Measurements from ENCODE around the gene ARSB.

ARSB gene

DNA sequence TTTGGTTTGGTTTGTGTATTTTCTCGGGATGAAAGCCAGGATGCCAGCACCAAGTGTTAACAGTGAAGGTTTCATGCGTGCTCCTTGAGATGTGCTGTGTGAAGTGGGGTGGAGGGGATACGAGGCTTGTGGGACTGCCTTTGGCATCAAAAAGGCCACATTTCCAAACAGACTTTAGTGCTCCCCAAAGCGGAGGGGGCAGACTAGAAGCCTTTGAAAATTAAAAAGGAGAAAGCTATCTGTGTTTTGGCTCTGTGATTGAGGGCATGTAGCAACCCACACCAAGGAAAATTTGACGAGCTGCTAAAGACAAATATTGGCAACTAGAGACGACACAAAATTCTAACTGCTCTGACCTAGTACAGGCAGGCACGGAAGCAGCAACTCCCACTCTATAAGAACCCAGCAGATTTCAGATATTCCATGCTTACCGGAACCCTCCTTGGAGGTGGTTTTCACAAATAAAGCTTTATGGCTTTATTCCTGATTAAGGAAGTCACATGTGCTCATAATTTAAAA, 154.5 kb downstream of the ARSB start:
- no peak for FAIRE-seq

DNA sequence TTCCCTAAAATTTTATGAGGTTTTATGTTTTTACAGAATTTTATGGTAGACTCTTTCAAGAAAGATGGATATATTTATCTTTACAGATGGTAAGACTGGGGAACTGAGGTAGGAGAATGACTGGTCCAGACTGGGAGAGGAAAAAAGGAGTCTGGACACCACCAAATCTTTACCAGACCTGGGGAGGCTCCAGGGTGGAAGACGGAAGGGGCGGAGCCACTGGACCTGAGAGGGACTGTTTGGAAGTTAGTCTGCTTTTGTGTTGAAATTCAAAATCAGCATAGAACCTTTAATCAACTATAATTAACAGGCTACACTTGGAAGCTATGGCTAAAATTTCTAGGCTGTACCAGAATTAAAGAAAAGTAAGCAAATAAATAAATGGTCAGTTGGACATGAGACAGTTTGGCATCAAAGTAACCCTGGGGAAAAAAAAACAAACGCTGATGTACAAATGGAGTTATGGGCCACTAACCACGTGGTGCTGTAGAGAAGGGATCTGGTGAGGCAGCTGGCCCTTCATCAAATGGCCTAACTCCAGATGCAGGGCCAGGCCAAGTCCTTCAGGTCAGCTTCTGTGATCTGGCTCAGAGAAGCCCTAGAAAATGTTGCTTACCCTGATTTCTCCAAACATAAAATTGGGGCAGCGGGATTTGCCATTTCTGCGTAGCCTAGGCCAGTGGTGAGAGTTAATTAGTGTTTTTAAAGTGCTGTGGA, 155.1 kb downstream of the ARSB start:
- no peak for FAIRE-seq

DNA sequence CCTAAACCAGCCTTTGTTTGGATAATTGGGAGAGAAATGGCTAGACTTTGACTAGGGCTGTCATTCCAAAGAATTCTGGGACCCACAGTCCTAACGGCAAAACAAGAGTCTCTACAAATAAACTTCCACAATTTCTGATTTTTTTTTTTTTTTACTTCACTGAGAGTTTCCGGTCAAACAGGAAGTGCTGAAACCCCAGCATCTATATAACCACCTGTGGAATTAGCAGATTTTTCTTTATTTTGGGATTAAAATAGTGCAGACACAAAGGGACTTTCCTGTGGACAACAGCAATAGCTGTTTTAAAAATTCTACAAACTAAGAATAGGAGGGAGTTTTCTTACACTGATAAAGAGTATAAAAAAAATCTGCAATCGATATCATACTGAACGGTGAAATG, 157.4 kb downstream of the ARSB start:
- FAIRE-seq = no peak

DNA sequence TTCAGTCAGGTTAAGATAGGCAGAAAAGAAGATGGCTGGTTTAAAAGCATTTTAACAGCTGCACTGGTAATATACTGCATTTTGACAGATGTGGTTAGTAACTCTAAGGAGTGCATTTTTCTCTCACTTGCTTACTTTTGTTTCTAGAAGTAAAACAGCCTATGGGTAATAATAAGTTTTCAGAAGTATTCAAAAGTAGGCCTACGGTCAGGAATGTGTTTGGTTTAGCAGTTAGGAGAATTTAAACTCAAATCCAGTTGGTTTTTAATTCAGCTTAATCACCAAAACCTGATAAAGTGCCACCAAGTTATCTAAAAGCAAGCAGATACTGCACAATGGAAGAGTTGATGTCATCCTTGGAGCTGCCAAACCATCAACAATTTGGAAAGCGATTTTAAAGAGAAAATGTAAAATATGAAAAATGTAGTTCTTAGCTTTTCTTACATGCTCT, 160.3 kb downstream of the ARSB start:
- FAIRE-seq = no peak

DNA sequence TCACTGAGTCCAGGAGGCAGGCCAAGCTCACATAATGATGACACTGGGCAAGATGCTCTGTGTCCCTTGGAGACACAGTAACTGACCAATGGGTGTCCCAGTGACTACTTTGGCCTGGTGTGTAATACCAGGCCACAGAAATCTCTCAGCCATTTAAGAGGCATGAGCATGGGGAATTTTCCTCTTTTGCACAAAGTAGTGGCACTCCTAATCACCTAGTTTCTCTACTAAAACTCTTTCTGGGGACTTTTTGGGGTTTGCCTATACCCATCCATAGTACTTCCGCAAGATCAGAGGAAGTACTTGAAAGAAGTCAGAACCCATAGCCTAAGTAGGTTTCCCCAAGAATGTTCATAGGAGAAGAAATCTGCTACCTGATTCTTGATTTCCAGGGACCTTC, 161.9 kb downstream of the ARSB start:
- no peak for FAIRE-seq

DNA sequence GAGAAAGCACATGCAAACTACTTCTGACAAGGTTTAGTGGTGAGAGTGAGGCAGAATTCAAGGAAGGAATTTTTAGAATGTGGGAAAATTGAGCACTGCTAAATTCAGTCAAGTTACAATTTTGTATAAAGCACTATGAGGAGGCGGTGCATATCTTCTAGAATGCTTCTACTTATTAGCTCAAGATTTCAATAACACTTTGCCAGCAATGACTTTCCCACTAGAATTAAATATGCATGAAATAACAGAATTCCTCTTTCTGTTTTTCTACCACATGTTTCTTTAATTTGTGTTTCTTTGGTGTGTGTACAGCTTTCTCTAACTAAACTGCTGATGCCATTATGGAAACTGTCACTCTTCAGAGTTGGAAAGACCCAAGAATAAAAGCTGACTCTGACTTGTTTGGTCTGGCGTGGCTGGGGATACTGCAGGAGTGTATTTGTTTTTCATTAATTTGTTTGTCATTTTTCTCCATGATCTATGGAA, 163.5 kb downstream of the ARSB start:
- FAIRE-seq = no peak

DNA sequence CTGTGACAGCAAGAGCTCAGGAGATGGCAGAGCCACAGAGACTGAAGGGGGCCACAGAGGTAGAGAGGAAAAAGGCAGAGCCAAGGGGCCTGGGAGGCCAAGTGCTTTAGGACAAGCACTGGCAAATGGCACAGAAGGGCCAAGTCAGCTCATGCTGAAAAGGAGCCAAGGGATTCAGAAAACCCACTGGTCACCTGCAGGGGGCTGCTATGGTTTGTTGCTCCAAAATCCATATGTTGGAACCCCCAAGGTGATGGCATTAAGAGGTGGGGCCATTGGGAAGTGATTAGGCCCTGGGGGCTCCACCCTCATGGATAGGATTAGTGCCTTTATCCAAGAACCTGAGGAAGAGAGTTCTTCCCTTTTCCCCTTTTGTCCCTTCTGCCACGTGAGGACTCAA, 165.4 kb downstream of the ARSB start:
- FAIRE-seq = no peak

DNA sequence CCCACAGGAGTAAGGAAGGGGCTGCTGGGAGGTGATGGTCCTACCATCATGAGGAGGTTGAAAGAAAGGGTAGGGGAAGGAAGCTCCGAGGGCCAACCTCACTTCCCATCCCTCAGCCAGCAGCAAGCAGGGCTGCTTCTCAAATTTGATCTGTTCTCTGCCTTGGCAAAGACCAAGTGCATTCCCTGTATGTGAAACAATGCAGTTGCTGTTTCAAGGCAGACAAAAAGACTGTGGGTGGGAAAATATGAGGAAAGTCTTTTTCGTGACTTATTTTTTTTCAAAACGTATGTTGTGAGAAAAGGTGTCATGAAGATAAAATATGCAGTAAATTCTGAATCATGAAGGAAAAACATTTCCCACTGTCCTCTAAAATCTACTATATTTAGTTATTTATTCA, 165.9 kb downstream of the ARSB start:
- no peak for FAIRE-seq

DNA sequence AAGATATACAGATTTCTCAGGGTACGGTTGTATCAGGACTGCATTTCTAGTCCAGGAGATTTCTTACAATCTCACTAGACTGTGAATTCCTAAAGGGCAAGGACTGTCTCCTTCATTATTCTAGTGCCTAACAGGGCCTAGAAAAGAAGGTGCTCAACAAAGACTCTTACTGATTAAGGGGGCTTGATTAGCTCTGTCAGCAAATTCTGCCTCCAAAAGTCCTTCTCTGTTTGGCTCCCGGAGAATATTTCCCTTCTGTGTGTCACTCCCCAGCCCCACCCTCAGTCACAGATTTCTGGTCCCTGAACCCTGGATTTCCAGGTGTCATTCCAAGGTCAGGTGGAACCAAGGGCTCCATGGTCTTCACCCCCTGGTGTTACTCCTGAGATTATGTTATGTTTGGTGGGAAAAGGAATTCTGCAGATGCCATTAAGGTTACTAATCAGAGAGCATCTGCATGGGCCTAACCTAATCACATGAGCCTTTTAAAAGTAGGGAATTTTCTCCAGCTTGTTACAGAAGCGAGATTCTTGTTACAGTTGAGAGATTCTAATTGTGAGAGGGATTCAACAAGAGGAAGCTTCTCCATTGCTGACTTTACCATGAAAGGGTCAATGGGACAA, 168.9 kb downstream of the ARSB start:
- no peak for FAIRE-seq

DNA sequence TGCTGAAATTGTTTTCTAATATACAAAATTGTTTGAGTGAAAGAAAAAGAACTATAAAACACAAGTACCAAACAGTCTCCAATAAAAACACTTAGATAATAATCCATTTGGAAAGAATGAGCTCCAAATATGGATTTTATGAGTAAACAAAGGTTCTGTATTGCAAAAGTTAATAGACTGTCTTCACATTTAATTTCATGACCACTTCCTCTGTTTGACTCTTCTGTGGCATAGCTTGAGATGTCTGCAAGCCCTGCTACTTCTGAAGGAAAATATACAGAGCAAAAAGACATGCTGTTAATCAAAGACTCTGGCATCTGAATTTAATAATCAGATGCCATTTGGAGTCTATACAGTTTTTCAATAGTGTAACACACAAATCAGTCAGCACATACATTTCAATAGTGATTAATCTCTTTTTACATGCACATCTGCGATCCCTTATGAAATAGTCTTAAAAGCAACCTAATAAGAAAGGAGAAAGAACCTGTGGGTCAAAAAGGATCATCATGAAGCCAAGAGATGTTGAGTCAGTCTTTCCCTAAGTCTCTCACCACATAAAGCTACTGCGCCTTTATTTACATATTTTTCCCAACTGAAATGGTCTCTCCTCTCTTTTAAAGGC, 171.1 kb downstream of the ARSB start:
- FAIRE-seq = no peak

DNA sequence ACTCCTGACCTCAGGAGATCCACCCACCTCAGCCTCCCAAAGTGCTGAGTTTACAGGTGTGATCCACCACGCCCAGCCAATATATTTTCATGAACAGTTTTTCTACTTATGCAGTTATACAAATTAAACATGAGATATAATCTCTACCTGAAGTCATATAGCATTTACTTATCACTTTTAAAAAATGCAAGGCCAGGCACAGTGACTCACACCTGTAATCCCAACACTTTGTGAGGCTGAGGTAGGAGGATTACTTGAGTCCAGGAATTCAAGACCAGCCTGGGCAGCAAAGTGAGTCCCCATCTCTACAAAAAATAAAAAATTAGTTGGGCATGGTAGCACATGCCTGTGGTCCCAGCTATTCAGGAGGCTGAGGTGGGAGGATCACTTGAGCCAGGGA, 171.8 kb downstream of the ARSB start:
- no peak for FAIRE-seq

DNA sequence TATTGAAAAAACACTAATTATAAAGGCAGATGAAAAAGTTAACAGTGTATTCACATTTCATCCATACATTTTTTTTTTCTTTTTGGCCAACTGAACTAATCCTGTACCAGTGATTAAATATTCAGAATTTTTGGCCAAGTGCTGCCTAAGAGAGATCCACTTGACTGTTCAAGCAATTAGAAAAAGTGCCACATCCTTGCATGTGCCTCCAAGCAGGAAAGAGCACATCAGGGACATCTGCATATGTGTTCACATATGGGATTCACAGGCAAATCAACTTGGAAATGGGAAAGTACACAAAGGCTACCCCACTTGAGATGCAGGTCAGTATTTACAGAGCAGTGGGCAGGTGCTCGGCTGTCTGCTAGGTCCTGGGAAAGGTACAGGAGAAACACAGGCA, 173.2 kb downstream of the ARSB start:
- no peak for FAIRE-seq

DNA sequence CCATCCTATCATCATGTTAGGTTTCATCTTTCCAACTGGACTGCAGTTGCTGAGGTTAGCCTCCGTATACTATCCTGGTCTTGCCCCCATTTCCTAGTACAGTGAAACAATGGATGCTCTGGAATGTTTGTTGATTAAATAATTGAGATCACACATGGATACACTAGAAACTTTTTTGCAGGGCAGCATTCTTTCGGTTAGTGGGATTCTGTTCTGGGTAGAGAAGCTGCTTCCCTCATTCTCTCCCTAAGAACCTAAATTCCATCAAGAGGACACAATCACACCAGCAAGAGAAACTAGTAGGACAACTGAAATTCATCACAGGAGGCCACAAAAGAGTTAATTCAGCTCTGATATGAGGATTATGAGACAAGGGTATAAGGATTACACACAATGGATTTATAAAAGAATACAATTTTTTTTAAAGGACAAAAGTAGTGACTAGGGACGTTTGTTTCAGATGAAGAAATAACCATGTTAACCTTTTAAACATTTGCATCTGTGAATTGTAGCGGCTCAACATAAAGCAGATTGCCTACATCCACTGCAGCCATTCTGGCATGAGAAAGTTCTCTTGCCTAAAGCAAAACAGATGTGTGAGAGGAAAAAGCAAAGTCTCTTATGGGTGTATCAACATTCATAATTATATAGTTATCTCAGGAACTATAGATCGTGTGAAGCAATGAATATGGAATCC, 173.8 kb downstream of the ARSB start:
- FAIRE-seq = no peak

DNA sequence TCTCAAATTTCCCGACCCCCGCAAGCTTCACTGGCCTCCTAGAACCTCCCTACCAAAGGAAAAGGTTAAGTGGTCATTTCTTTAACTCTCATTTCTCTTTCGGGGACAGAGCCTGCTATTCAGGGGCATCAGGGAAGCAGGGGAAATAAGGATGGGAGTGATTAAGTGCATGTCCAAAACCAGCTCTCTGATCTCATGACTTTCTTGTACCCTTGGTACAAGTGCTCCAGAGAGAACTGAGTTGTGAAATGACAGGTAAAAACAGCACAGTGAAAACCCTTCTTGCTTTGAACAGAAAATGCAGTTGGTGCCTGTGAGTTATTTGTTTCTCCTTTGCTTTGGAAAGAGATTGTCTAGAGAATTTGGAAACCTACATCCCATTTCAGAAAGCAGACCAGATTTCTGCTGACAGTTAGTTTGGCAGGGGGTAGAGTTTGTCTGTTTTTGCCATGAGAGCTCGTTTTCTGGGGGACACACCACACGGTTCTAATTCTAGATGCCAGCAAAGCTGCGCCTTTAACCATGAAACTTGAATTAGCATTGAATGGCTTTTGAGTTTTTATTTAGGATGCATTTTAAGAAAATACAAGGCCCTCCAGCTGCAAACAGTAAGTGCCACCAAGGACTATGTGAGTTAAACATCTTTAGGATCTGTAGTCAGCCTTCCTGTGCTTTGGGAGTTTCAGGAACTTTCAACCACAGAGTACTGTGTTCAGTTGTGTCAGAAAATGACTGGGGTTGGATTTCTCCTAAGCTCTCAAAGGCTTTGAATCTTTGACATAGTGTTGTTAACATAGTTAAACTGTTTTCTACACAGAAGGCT, 174.8 kb downstream of the ARSB start:
- FAIRE-seq = no peak

DNA sequence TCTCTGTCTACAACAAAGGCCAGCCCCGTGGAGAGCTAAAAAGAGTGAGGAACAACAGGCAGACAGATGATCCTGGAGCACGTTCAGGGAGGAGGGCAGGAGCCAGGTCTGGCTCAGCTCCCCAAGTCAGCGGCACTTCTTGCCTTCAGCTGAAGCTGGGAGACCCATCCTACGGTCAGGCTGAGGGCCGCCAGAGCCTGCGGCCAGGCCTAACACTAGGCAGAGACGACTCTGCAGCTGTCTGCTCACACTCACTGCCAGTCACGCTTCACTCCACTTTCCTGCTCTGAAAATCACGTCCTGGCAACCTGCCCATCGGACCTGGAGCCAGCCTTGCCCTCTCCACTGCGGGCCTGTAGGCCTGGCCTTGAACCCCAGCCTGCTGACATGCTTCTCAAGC, 175.7 kb downstream of the ARSB start:
- no peak for FAIRE-seq

DNA sequence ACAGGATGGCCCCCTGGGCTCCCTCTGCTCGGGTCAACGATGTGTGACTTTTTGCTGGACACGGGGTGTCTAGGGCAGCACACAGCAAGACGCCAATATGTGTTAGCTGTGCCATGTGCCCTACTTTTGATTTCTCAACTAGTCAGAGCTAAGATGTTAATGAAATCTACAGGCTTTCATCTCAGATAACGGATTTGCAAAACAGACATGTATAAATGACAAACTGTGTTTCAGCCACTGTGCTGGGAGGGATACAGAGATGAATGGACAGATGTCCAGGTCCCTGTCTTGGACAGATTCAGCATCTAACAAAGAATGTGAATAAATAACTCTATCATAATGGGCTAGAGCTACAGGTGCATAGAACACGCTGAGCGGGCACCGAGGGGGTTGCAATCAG, 176.3 kb downstream of the ARSB start:
- FAIRE-seq = no peak

DNA sequence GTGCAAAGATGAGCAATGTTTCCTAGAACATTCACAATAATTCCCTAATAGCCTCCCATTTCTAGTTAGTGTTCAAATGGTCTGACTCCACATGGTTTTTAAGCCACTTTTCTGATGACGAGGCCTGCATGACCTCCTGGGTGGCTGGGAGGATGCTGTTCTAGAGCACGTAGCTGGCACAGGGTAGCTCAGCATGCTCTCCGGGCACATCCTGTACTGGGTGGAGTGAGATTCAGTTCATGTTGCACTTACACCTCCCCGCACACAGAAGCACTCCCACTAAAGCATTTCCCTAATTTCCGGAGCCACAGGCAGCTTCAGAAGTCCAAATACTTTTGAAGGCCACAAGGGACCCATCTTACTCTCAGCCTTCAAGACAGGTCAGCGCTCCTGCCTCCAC, 176.7 kb downstream of the ARSB start:
- FAIRE-seq = no peak

DNA sequence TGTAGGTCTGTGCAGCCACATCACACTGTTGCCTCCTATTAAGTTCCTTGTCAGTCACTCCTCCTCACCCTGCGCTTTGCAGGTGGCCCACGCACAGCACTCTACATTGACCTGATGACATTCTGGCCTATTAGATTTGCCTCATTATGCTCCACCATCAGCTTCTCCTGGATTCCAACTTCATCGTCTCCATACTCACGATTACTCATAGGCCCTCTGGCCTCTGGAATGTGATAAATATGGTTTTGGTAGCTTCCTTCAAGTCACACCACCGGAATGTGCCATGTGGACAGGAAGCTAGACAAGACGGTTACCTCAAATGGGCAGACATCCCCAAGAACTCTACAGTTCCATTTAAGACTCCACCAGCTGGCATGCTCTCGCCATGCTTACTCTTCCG, 178.6 kb downstream of the ARSB start:
- no peak for FAIRE-seq

DNA sequence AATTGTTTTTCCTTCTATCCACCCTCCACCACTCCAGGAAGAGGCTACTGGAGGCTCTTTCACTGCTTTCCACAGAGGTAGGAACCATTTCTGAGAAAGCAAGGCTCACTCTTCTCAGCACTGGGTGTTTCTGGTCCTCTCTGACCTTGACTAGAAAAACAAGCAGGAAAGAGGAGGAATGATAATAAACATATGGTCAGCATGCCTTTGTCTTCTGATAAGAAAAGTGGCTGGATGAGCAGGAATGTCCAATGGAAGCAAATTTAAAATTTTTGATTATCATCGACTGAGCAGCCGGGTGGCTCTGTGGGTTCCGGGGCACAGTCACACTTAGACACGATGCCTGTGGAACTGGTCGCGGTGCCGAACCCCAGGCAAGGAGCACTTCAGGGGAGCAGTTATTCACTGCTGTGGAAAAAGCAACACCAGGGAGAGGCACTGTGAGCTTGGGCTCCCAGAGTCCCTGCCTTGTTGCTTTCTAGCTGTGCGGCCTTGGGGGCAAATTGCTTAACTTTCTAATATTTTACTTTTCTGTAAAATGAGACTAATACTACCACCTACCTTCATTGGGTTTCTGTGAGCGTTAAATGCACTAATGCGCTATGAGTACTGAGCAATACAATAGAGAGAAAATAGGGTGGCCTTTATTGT, 179.5 kb downstream of the ARSB start:
- FAIRE-seq = no peak

DNA sequence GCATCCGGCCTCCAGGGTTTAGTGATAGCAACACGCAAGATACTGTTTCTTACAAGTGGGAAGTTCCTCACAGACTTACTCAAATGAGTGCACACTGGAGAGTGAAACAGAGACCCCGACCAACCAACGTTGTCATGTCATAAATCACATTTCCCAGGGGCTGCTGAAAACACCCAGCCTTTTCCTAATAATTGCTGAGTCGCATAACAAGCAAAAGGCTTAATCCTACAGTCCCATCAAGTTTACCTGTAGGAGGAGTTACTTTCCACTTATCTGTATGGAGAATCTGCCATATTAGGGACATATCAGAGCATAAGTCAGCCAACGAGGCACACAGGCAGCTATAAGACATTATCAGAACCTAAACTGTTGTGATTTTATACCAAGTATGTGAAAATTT, 180.1 kb downstream of the ARSB start:
- no peak for FAIRE-seq

DNA sequence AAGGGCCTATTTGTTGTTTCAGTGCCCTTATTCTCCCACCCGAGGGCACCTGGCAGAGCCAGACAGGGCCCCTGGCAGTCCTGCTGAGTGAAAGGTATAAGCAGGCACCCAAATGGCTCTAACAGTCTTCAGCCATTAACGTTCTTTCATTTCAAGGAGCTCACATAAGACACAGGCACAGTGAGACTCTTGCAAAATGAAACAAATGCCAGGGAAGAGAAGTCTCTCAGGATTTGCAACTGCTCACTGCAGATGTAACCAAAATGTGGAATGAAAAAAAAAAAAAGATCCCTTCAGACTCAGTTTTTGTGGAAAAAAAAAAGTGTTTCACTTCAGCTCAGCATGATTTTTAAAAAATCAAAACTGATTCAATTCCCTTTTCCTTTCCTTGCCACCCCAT, 181.2 kb downstream of the ARSB start:
- FAIRE-seq = no peak

DNA sequence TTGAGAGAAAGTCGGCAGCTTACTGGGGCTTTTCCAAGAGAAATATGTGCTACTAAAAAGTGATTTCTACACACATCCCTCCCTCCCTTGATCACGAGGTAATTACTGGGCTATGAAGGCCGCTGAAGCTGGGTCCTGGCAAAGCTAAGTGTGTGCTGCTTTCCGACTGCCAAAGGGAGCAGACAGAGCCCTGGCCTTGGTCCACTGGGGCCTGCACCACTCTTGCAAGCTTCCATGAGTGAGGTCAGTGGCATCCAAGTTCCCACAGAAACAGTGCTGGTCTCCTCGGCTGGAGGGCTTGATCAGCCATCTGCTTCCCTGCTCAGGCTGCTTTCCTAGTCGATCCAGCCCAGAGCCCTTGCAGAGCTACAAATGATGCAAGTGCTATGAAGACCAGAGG, 181.8 kb downstream of the ARSB start:
- FAIRE-seq = no peak

Data from TTC549 (cell line).